Trophoblast cell (in vitro differentiated cells and primary cell): ENCODE results near the gene CFAP92.

Experiments used
- DNase-seq, 2 donors: peaks; one replicate each; pipeline ENCODE4 v3.0.0-alpha.2; 2016
- H2AFZ ChIP-seq: 2 replicates; pipeline ENCODE4 v1.6.1; 2013; ENCODE audit warnings: low read length, moderate library complexity, mild to moderate bottlenecking; ENCODE audit not compliant: insufficient read depth, poor library complexity
- H2AK5ac ChIP-seq: 2 replicates; pipeline ENCODE4 v1.6.1; 2013; ENCODE audit warnings: mild to moderate bottlenecking, low read length
- H2BK120ac ChIP-seq: 2 replicates; pipeline ENCODE4 v1.6.1; 2013; ENCODE audit warnings: low read length, mild to moderate bottlenecking, moderate library complexity; ENCODE audit not compliant: insufficient read depth, poor library complexity
- H2BK12ac ChIP-seq: 2 replicates; pipeline ENCODE4 v1.6.1; 2013; ENCODE audit warnings: mild to moderate bottlenecking, low read length, moderate library complexity
- H2BK5ac ChIP-seq: 2 replicates; pipeline ENCODE4 v1.6.1; 2013; ENCODE audit warnings: low read length, low read depth, moderate library complexity, mild to moderate bottlenecking; ENCODE audit not compliant: poor library complexity
- H3K14ac ChIP-seq: 2 replicates; pipeline ENCODE4 v1.6.1; 2013; ENCODE audit warnings: mild to moderate bottlenecking, low read length
- H3K18ac ChIP-seq: 2 replicates; pipeline ENCODE4 v1.6.1; 2013; ENCODE audit warnings: mild to moderate bottlenecking, low read length
- H3K23ac ChIP-seq: 2 replicates; pipeline ENCODE4 v1.6.1; 2013; ENCODE audit warnings: low read length
- H3K27ac ChIP-seq: 2 replicates; pipeline ENCODE4 v1.5.1; 2013; ENCODE audit warnings: low read depth, mild to moderate bottlenecking, inconsistent platforms, low read length, moderate library complexity
- H3K27me3 ChIP-seq: 2 replicates; pipeline ENCODE4 v1.6.1; 2013; ENCODE audit warnings: inconsistent platforms, mild to moderate bottlenecking, low read length, moderate library complexity; ENCODE audit not compliant: insufficient read depth
- H3K36me3 ChIP-seq, 2 experiments: 1 replicate in 1 of 2; 2 replicates in 1 of 2; pipeline ENCODE4 v1.6.1; 2013; ENCODE audit warnings: low read length in 2 of 2, mild to moderate bottlenecking in 2 of 2, moderate library complexity in 1 of 2; ENCODE audit not compliant: insufficient read depth in 2 of 2, control insufficient read depth in 1 of 2
- H3K4ac ChIP-seq: 2 replicates; pipeline ENCODE4 v1.6.1; 2013; ENCODE audit warnings: low read depth, mild to moderate bottlenecking, low read length, moderate library complexity
- H3K4me1 ChIP-seq, 2 experiments: 1 replicate in 1 of 2; 2 replicates in 1 of 2; pipeline ENCODE4 v1.6.1; 2013; ENCODE audit warnings: low read length in 2 of 2, mild to moderate bottlenecking in 2 of 2, moderate library complexity in 1 of 2; ENCODE audit not compliant: insufficient read depth in 2 of 2, control insufficient read depth in 1 of 2
- H3K4me2 ChIP-seq: 2 replicates; pipeline ENCODE4 v1.6.1; 2013; ENCODE audit warnings: inconsistent platforms, mild to moderate bottlenecking, low read length, moderate library complexity
- H3K4me3 ChIP-seq: 2 replicates; pipeline ENCODE4 v1.5.1; 2013; ENCODE audit warnings: mild to moderate bottlenecking, low read depth, low read length, inconsistent platforms
- H3K79me1 ChIP-seq: one replicate; pipeline ENCODE4 v1.6.1; 2013; ENCODE audit warnings: low read length
- H3K79me2 ChIP-seq: 2 replicates; pipeline ENCODE4 v1.6.1; 2013; ENCODE audit warnings: low read length, mild to moderate bottlenecking; ENCODE audit not compliant: control insufficient read depth, insufficient read depth, poor library complexity
- H3K9ac ChIP-seq: 2 replicates; pipeline ENCODE4 v1.6.1; 2013; ENCODE audit warnings: mild to moderate bottlenecking, low read length
- H3K9me3 ChIP-seq: 2 replicates; pipeline ENCODE4 v1.6.1; 2013; ENCODE audit warnings: low read depth, mild to moderate bottlenecking, control low read depth, inconsistent platforms, low read length; ENCODE audit not compliant: insufficient read depth
- H4K12ac ChIP-seq: 2 replicates; pipeline ENCODE4 v1.6.1; 2013; ENCODE audit warnings: low read depth, mild to moderate bottlenecking, low read length, moderate library complexity
- H4K8ac ChIP-seq: 2 replicates; pipeline ENCODE4 v1.6.1; 2013; ENCODE audit warnings: low read depth, mild to moderate bottlenecking, low read length, moderate library complexity
- H4K91ac ChIP-seq: one replicate; pipeline ENCODE4 v1.6.1; 2013; ENCODE audit warnings: low read depth, mild to moderate bottlenecking, low read length, moderate library complexity
- WGBS: extraction: QIAGEN DNeasy Blood & Tissue Kit; methylation state at CpG from one replicate; pipeline ENCODE4 v1.1.7; 2013; ENCODE audit warnings: missing lambda C conversion rate; ENCODE audit not compliant: insufficient read length, insufficient coverage; ENCODE audit errors: extremely low coverage; 5-methylcytosine and 5-hydroxymethylcytosine counted together

CFAP92 gene

GRCh38 chr3:129023909-129024308 is 30.0 kb upstream of the CFAP92 start:
- Histone ChIP-seq H3K27me3 (no peaks in the 10 kb centered on the region), H3K9ac (no peak overlapping the region), H3K23ac (no peak overlapping the region), H3K14ac (no peak overlapping the region), H3K27ac (no peak overlapping the region), H3K4me3 (no peak overlapping the region), H2BK12ac (no peak overlapping the region), H2AK5ac (no peak overlapping the region), H2BK120ac (no peak overlapping the region), H2AFZ (no peak overlapping the region), H4K12ac (no peak overlapping the region), H4K91ac (no peak overlapping the region), H3K79me1 (no peaks in the 10 kb centered on the region), H3K36me3 (no peaks in the 10 kb centered on the region), H2BK5ac (no peak overlapping the region), H3K9me3 (no peaks in the 10 kb centered on the region), H4K8ac (no peak overlapping the region), H3K4me2 (no peak overlapping the region), H3K4me1 (peaks cover 4 to 10% of the 10 kb centered on the region in 2 experiments), H3K79me2 (no peaks in the 10 kb centered on the region), H3K4ac (no peak overlapping the region), H3K18ac (no peak overlapping the region)
- DNase-seq, result no peak
- no CpG with 5 or more reads among the region's 2 CpGs for WGBS

- DNase-seq, result no peak
- H2AK5ac ChIP-seq, result no peak overlapping the region
- H2BK12ac ChIP-seq, result no peak overlapping the region
- no peaks in the 10 kb centered on the region for H3K79me2 ChIP-seq
- H3K23ac ChIP-seq, result no peak overlapping the region
- H3K36me3 ChIP-seq, result no peaks in the 10 kb centered on the region
- no peak overlapping the region for H3K9ac ChIP-seq
- no peak overlapping the region for H3K27ac ChIP-seq
- WGBS, result no CpG with 5 or more reads among the region's 1 CpG
- peaks cover 4 to 10% of the 10 kb centered on the region in 2 experiments for H3K4me1 ChIP-seq
- no peak overlapping the region for H4K8ac ChIP-seq
- no peak overlapping the region for H3K4me2 ChIP-seq
- H3K4me3 ChIP-seq, result no peak overlapping the region
- no peak overlapping the region for H2BK120ac ChIP-seq
- H3K18ac ChIP-seq, result no peak overlapping the region
- no peak overlapping the region for H4K91ac ChIP-seq
- H2BK5ac ChIP-seq, result no peak overlapping the region
- H3K27me3 ChIP-seq, result no peaks in the 10 kb centered on the region
- no peak overlapping the region for H4K12ac ChIP-seq
- H3K9me3 ChIP-seq, result no peaks in the 10 kb centered on the region
- no peaks in the 10 kb centered on the region for H3K79me1 ChIP-seq
- H3K4ac ChIP-seq, result no peak overlapping the region
- H3K14ac ChIP-seq, result no peak overlapping the region
- no peak overlapping the region for H2AFZ ChIP-seq
Observed at GRCh38 chr3:129023008-129023358, 29.1 kb upstream of the CFAP92 start.

- no peak overlapping the region for H3K4ac ChIP-seq
- no peak overlapping the region for H3K4me2 ChIP-seq
- H4K91ac ChIP-seq, result no peak overlapping the region
- no peak overlapping the region for H3K4me3 ChIP-seq
- no peak overlapping the region for H2AK5ac ChIP-seq
- no peak overlapping the region for H3K14ac ChIP-seq
- H3K23ac ChIP-seq, result no peak overlapping the region
- no peak overlapping the region for H3K27ac ChIP-seq
- no CpG with 5 or more reads among the region's 15 CpGs for WGBS
- no peak for DNase-seq
- H3K79me2 ChIP-seq, result no peaks in the 10 kb centered on the region
- no peak overlapping the region for H2BK5ac ChIP-seq
- H3K18ac ChIP-seq, result no peak overlapping the region
- no peaks in the 10 kb centered on the region for H3K27me3 ChIP-seq
- H3K79me1 ChIP-seq, result no peaks in the 10 kb centered on the region
- no peak overlapping the region for H2AFZ ChIP-seq
- H3K9ac ChIP-seq, result no peak overlapping the region
- H4K8ac ChIP-seq, result no peak overlapping the region
- peaks cover 3 to 8% of the 10 kb centered on the region in 2 experiments for H3K4me1 ChIP-seq
- H3K36me3 ChIP-seq, result no peaks in the 10 kb centered on the region
- H4K12ac ChIP-seq, result no peak overlapping the region
- H3K9me3 ChIP-seq, result no peaks in the 10 kb centered on the region
- H2BK12ac ChIP-seq, result no peak overlapping the region
- H2BK120ac ChIP-seq, result no peak overlapping the region
Observed at GRCh38 chr3:129022114-129023007, 28.5 kb upstream of the CFAP92 start.

GRCh38 chr3:129021140-129021551 is 27.3 kb upstream of the CFAP92 start:
- no peak overlapping the region for H4K12ac ChIP-seq
- H4K8ac ChIP-seq, result no peak overlapping the region
- H3K23ac ChIP-seq, result no peak overlapping the region
- no peaks in the 10 kb centered on the region for H3K27me3 ChIP-seq
- no peak overlapping the region for H3K4me3 ChIP-seq
- H3K14ac ChIP-seq, result no peak overlapping the region
- H2BK5ac ChIP-seq, result no peak overlapping the region
- no CpG with 5 or more reads among the region's 6 CpGs for WGBS
- peak in 1 of 2 donors; percentile 50 for DNase-seq
- no peak overlapping the region for H2AK5ac ChIP-seq
- no peaks in the 10 kb centered on the region for H3K79me1 ChIP-seq
- H3K79me2 ChIP-seq, result no peaks in the 10 kb centered on the region
- no peak overlapping the region for H3K27ac ChIP-seq
- H3K9ac ChIP-seq, result no peak overlapping the region
- H3K36me3 ChIP-seq, result no peaks in the 10 kb centered on the region
- no peak overlapping the region for H3K4me2 ChIP-seq
- no peak overlapping the region for H3K4ac ChIP-seq
- H4K91ac ChIP-seq, result no peak overlapping the region
- no peaks in the 10 kb centered on the region for H3K9me3 ChIP-seq
- no peak overlapping the region for H2AFZ ChIP-seq
- no peak overlapping the region for H2BK120ac ChIP-seq
- H3K18ac ChIP-seq, result no peak overlapping the region
- H2BK12ac ChIP-seq, result no peak overlapping the region
- peaks cover 0 to 3% of the 10 kb centered on the region in 2 experiments for H3K4me1 ChIP-seq
